Embryonic facial prominence (tissue), 1 donor: ENCODE results near the gene DNAI2.

ENCODE experiments used
- DNase-seq: peaks from one replicate; pipeline ENCODE4 v3.0.0-alpha.2; 2016; ENCODE audit errors: extremely low spot score

The DNAI2 gene, protein sequence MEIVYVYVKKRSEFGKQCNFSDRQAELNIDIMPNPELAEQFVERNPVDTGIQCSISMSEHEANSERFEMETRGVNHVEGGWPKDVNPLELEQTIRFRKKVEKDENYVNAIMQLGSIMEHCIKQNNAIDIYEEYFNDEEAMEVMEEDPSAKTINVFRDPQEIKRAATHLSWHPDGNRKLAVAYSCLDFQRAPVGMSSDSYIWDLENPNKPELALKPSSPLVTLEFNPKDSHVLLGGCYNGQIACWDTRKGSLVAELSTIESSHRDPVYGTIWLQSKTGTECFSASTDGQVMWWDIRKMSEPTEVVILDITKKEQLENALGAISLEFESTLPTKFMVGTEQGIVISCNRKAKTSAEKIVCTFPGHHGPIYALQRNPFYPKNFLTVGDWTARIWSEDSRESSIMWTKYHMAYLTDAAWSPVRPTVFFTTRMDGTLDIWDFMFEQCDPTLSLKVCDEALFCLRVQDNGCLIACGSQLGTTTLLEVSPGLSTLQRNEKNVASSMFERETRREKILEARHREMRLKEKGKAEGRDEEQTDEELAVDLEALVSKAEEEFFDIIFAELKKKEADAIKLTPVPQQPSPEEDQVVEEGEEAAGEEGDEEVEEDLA

GRCh38 chr17:74274060-74274708, at the start of gene DNAI2:
TSS of gene DNAI2 (plus strand) at chr17:74274234. CDS start at chr17:74281818, 7,584 bp downstream.
- no peak for DNase-seq

DNA sequence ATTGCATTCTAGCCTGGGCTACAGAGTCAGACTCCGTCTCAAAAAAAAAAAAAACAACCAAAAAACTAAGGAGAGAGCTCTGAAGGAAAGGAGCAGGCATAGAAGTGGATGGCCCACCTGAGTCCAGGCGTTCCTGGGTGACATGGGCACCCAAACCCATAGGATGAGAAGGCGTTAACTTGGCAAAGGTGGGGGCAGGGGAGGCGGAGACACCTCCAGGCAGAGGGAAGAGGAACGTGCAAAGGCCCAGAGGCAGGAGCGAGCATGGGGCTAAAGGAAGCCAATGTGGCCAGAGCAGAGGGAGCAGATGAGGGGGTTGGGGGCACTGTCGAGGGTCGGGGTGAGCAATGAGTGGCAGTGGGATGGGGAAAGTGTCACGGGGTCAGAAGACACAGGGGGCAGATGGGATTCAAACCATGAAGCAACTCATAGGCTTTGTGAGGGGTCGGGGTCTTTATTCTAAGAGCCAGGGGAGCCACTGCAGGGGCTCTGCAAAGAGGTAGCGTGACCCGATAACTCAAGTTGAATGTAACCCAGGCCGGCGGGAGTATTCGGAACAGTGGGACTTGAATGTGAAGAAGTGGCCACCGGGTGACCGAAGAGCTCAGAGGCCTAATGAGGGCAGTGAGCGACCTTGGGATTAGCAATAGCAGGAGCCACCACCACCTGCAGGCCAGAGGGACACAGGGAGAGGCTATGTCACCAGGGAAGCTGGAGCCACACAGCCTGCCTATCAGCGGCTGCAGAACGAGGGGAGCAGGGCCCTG, 48.9 kb upstream of the DNAI2 start:
- no peak for DNase-seq

DNA sequence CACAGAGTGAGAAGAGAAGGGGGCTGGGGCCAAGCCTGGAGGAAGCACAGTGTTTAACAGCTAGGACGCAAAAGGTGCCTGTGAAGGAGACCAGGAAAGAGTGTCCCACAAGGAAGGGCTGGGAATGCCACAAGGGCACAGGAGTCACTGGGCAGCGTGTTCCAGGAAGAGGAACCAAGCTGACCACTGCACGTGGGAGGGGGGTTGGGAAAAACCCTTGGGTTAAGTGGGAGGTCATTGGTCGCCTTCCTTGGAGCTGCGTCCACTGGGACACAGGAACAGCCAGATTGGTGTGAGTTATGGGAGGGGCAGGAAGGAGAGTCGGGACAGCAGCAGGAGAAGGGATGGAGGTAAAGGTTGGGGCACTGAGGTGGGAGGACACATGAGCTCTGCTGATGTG, 47.8 kb upstream of the DNAI2 start:
- DNase-seq = no peak

GRCh38 chr17:74227271-74228080, 46.6 kb upstream of the DNAI2 start:
- DNase-seq = no peak

DNA sequence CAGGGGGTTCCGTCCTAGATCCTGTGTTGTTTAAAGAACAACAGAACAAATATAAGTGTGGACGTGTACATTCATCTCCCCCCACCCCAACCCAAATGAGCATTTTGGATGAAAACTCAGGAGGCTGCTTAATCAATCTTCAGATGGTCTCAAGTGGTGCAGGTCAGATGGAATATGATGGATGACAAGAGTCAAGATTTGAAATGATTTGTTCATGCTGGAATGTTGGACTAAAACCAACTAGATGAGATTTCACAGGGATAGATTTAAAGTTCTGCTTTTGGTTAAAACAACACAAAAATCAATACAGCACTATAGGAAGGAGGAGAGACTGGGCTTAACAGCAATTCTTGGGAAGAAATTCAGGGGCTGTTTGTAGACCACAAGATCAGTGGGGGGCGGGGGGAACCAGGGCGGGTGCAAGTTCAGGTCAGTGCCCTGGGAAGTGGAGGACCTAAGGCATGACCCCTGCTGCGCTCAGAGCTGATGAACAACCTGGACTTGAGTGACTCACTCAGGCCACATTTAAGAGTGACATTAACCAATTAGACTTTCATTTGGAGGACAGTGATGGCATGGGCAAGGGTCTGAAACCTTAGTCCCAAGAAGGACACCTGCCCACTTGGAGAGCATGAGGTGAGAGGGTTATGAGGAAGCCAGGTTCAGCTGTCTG, 45.6 kb upstream of the DNAI2 start:
- no peak for DNase-seq

DNA sequence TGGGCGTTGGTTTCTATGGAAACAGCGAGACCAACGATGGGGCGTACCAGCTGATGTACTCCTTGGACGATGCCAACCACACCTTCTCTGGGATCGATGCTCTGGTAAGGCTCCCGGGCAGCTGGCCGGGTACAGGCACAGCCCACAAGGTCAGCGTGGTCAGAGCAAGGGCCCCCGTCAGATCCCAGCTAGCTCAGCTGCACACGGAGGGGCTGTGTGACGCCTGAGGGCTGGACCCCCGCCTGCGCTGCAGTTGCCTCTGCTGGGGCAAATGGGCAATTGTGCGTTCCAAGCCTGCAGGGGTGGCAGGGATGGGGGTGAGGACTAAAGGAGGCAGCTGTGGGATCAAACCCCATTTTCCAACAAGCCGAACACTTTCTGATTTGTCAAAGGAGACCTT, 43.1 kb upstream of the DNAI2 start:
- DNase-seq = no peak

GRCh38 chr17:74231928-74232907, 41.8 kb upstream of the DNAI2 start:
- DNase-seq = no peak

DNA sequence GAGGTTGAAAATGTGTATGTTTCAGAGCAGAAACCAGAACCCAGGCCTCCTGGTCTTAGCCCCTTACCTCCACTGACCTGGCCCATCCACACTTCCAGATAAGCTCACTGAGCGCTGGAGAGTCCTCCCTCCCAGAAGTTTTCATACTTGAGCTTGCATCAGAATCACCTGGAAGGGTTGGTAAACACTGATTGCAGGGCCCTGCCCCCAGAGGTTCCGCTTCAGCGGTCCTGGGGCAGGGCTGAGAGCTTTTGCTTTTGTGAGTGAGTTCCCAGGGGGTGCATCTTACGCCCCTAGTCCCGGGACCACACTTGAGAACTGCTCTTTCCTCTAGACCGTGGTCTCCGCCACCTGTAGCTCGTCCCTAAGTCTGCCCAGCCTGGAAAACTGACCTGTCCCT, 40.1 kb upstream of the DNAI2 start:
- DNase-seq = no peak

DNA sequence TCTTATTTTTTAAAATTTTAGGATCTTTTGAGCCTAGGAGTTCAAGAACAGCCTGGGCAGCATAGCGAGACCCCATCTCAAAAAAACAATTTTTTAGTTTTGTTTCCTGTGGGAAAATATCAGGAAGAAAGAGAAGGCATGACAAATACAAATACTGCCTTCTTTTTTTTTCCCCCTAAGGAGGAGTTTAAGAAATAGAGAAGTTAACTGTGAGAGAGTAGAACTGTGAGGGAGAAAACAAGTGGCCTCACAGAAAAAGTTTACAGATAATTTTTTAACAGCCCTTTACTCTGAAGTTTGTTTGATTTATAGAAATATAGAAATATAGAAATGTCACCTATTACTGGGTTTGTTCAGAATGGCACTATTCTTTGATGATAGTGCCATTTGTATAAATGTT, 39.5 kb upstream of the DNAI2 start:
- DNase-seq = no peak

GRCh38 chr17:74235040-74235581, 38.9 kb upstream of the DNAI2 start:
- no peak for DNase-seq

- no peak for DNase-seq
Measured at GRCh38 chr17:74235911-74236371, 38.1 kb upstream of the DNAI2 start.

- DNase-seq = no peak
Measured at GRCh38 chr17:74237321-74237720, 36.7 kb upstream of the DNAI2 start.

GRCh38 chr17:74239172-74239571, 34.9 kb upstream of the DNAI2 start:
- no peak for DNase-seq

GRCh38 chr17:74240618-74241205, 33.3 kb upstream of the DNAI2 start:
- DNase-seq = peak; percentile 56

GRCh38 chr17:74241431-74241830, 32.6 kb upstream of the DNAI2 start:
- DNase-seq = no peak

GRCh38 chr17:74241847-74242246, 32.2 kb upstream of the DNAI2 start:
- DNase-seq = no peak

- no peak for DNase-seq
Measured at GRCh38 chr17:74243013-74243755, 30.9 kb upstream of the DNAI2 start.

GRCh38 chr17:74244128-74244527, 29.9 kb upstream of the DNAI2 start:
- DNase-seq = no peak
